DMS114 treated with DMSO at 0.1 percent for 48 hours (cell line): Measurements from ENCODE around the gene DMRT3.

Experiments used
- DNase-seq: peaks from one replicate; lab custom pipeline; 2025; ENCODE audit not compliant: unreplicated experiment; lab: John Stamatoyannopoulos, UW

Gene DMRT3

GRCh38 chr9:976258-976942 is at the start of gene DMRT3:
Gene DMRT3 (plus strand): TSS chr9:976655. CDS start chr9:977002, 347 bp downstream.
- DNase-seq, result no peak

- no peak for DNase-seq
Measured at GRCh38 chr9:926976-927375, 49.5 kb upstream of the DMRT3 start.

- DNase-seq, result no peak
Measured at GRCh38 chr9:928363-929042, 48.0 kb upstream of the DMRT3 start.

GRCh38 chr9:929719-930118 is 46.7 kb upstream of the DMRT3 start:
- no peak for DNase-seq

- DNase-seq, result no peak
Measured at GRCh38 chr9:933356-933755, 43.1 kb upstream of the DMRT3 start.

- no peak for DNase-seq
Measured at GRCh38 chr9:935348-935965, 41.0 kb upstream of the DMRT3 start.

- no peak for DNase-seq
Measured at GRCh38 chr9:942805-943580, 33.5 kb upstream of the DMRT3 start.

- no peak for DNase-seq
Measured at GRCh38 chr9:947985-948384, 28.5 kb upstream of the DMRT3 start.

GRCh38 chr9:948497-948896 is 28.0 kb upstream of the DMRT3 start:
- DNase-seq, result no peak

GRCh38 chr9:950139-950538 is 26.3 kb upstream of the DMRT3 start:
- no peak for DNase-seq

- DNase-seq, result no peak
Measured at GRCh38 chr9:952546-952945, 23.9 kb upstream of the DMRT3 start.

- DNase-seq, result no peak
Measured at GRCh38 chr9:959105-959504, 17.4 kb upstream of the DMRT3 start.

- no peak for DNase-seq
Measured at GRCh38 chr9:959914-960313, 16.5 kb upstream of the DMRT3 start.

GRCh38 chr9:962023-962422 is 14.4 kb upstream of the DMRT3 start:
- DNase-seq, result no peak

GRCh38 chr9:965497-965896 is 11.0 kb upstream of the DMRT3 start:
- no peak for DNase-seq

- no peak for DNase-seq
Measured at GRCh38 chr9:966870-967269, 9.6 kb upstream of the DMRT3 start.

GRCh38 chr9:967436-967835 is 9.0 kb upstream of the DMRT3 start:
- no peak for DNase-seq

GRCh38 chr9:967903-968641 is 8.4 kb upstream of the DMRT3 start:
- no peak for DNase-seq

GRCh38 chr9:969310-970150 is 6.9 kb upstream of the DMRT3 start:
- DNase-seq, result no peak
